ENCODE data around the gene GP5. TPM values are rescaled to one million over a fixed set of nuclear protein-coding genes. Genes with fewer than 3 reads are reported as not detected.

The GP5 gene
- total and polyA plus RNA-seq, 4 donors = 0.03 to 3.3 (median 0.16) TPM

DNA sequence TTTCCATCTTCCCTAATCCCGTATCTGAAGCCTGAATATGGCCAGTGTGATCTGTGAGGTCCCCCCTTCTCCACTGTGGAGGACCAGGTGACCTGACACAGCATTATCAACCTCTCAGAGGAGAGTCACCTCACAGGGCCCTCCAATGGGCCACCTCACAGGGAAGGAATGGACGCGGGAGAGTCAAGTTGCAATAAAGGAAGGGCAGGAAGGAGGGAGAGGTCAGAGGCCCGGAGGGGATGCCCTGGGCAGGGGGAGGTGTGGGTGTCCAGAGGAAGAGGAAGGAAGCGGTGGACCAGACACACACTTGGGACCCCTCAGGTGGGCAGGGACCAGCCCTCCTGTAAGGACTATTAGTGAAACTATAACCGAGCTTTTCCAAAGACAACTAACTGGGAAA lies 14.9 kb downstream of the GP5 start:
- no peak for DNase-seq (ENCODE audit: low spot score)

More for the DNA sequence above, 14.9 kb downstream of the GP5 start:
- WGBS = 90% methylated on average over 6 of the region's 6 CpGs
- Histone ChIP-seq H3K9ac (ENCODE audit: low read depth in 1 of 2, low read length in 2 of 2) (no peak overlapping the region), H3K4me1 (ENCODE audit: control insufficient read depth in 4 of 4, insufficient read depth in 4 of 4, low read length in 3 of 4) (no peaks in the 10 kb centered on the region), H3K27me3 (ENCODE audit: control insufficient read depth in 4 of 4, insufficient read depth in 4 of 4, low read length in 3 of 4) (no peaks in the 10 kb centered on the region), H3K9me3 (ENCODE audit: control insufficient read depth in 4 of 4, low read length in 3 of 4) (no peaks in the 10 kb centered on the region), H3K4me3 (ENCODE audit: low read depth in 1 of 3, low read length in 3 of 3) (no peak overlapping the region), H3K36me3 (ENCODE audit: control insufficient read depth in 4 of 4, insufficient read depth in 3 of 4, low read depth in 1 of 4, low read length in 3 of 4) (no peaks in the 10 kb centered on the region), H3K27ac (ENCODE audit: low read depth in 1 of 2, low read length in 2 of 2) (no peak overlapping the region)
- TF ChIP-seq RAD21 (IDR thresholded peaks at IDR 0.05) (no peak), GABPA (IDR thresholded peaks at IDR 0.05 in 1 of 2, conservative IDR thresholded peaks at IDR 0.05 in 1 of 2) (no peak), HNF4A (conservative IDR thresholded peaks at IDR 0.05) (no peak), YY1 (IDR thresholded peaks at IDR 0.05) (no peak), RXRA (IDR thresholded peaks at IDR 0.05) (no peak), FOXA2 (IDR thresholded peaks at IDR 0.05) (no peak), TAF1 (conservative IDR thresholded peaks at IDR 0.05) (no peak), SP1 (IDR thresholded peaks at IDR 0.05) (no peak), FOXA1 (IDR thresholded peaks at IDR 0.05) (no peak), EGR1 (IDR thresholded peaks at IDR 0.05; ENCODE audit: low read depth in 2 of 2) (no peak), HNF4G (IDR thresholded peaks at IDR 0.05) (no peak), NR2F2 (IDR thresholded peaks at IDR 0.05) (no peak), JUND (IDR thresholded peaks at IDR 0.05) (no peak)
- TF ChIP-seq, protein P1, sequence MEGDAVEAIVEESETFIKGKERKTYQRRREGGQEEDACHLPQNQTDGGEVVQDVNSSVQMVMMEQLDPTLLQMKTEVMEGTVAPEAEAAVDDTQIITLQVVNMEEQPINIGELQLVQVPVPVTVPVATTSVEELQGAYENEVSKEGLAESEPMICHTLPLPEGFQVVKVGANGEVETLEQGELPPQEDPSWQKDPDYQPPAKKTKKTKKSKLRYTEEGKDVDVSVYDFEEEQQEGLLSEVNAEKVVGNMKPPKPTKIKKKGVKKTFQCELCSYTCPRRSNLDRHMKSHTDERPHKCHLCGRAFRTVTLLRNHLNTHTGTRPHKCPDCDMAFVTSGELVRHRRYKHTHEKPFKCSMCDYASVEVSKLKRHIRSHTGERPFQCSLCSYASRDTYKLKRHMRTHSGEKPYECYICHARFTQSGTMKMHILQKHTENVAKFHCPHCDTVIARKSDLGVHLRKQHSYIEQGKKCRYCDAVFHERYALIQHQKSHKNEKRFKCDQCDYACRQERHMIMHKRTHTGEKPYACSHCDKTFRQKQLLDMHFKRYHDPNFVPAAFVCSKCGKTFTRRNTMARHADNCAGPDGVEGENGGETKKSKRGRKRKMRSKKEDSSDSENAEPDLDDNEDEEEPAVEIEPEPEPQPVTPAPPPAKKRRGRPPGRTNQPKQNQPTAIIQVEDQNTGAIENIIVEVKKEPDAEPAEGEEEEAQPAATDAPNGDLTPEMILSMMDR (IDR thresholded peaks at IDR 0.05; ENCODE audit: low read depth, low read length, missing input control) = no peak
- TF ChIP-seq, protein P2, sequence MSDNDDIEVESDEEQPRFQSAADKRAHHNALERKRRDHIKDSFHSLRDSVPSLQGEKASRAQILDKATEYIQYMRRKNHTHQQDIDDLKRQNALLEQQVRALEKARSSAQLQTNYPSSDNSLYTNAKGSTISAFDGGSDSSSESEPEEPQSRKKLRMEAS (IDR thresholded peaks at IDR 0.05) = no peak
- TF ChIP-seq, protein P3, sequence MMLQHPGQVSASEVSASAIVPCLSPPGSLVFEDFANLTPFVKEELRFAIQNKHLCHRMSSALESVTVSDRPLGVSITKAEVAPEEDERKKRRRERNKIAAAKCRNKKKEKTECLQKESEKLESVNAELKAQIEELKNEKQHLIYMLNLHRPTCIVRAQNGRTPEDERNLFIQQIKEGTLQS (IDR thresholded peaks at IDR 0.05) = no peak
- TF ChIP-seq, protein P4, sequence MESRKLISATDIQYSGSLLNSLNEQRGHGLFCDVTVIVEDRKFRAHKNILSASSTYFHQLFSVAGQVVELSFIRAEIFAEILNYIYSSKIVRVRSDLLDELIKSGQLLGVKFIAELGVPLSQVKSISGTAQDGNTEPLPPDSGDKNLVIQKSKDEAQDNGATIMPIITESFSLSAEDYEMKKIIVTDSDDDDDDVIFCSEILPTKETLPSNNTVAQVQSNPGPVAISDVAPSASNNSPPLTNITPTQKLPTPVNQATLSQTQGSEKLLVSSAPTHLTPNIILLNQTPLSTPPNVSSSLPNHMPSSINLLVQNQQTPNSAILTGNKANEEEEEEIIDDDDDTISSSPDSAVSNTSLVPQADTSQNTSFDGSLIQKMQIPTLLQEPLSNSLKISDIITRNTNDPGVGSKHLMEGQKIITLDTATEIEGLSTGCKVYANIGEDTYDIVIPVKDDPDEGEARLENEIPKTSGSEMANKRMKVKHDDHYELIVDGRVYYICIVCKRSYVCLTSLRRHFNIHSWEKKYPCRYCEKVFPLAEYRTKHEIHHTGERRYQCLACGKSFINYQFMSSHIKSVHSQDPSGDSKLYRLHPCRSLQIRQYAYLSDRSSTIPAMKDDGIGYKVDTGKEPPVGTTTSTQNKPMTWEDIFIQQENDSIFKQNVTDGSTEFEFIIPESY (IDR thresholded peaks at IDR 0.05) = no peak
- TF ChIP-seq, protein P5, sequence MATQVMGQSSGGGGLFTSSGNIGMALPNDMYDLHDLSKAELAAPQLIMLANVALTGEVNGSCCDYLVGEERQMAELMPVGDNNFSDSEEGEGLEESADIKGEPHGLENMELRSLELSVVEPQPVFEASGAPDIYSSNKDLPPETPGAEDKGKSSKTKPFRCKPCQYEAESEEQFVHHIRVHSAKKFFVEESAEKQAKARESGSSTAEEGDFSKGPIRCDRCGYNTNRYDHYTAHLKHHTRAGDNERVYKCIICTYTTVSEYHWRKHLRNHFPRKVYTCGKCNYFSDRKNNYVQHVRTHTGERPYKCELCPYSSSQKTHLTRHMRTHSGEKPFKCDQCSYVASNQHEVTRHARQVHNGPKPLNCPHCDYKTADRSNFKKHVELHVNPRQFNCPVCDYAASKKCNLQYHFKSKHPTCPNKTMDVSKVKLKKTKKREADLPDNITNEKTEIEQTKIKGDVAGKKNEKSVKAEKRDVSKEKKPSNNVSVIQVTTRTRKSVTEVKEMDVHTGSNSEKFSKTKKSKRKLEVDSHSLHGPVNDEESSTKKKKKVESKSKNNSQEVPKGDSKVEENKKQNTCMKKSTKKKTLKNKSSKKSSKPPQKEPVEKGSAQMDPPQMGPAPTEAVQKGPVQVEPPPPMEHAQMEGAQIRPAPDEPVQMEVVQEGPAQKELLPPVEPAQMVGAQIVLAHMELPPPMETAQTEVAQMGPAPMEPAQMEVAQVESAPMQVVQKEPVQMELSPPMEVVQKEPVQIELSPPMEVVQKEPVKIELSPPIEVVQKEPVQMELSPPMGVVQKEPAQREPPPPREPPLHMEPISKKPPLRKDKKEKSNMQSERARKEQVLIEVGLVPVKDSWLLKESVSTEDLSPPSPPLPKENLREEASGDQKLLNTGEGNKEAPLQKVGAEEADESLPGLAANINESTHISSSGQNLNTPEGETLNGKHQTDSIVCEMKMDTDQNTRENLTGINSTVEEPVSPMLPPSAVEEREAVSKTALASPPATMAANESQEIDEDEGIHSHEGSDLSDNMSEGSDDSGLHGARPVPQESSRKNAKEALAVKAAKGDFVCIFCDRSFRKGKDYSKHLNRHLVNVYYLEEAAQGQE (IDR thresholded peaks at IDR 0.05) = no peak

All from liver (tissue), 9 donors.